B cell (primary cell): ENCODE results near the gene DNAJC3. TPM values are rescaled to one million over a fixed set of nuclear protein-coding genes. Genes with fewer than 3 reads are reported as not detected.

Experiments used
- ATAC-seq: fragments of 200-7000 bp; cut with Tn5 transposase; one replicate; pipeline ENCODE4 v1.10.0; 2021; ENCODE audit warnings: low read depth, mild to moderate bottlenecking, moderate number of reproducible peaks, moderate library complexity
- CTCF ChIA-PET: fragments of 350-600 bp; sonication (Branson Sonifier 250); formaldehyde crosslinking; loops from one replicate; lab custom pipeline; 2021; ENCODE audit warnings: antibody characterized with exemption, inconsistent platforms; lab: Charles Lee
- POLR2A ChIA-PET: fragments of 350-600 bp; sonication (Branson Sonifier 250); formaldehyde crosslinking; loops from one replicate; lab custom pipeline; 2021; ENCODE audit warnings: antibody characterized with exemption; lab: Charles Lee
- DNase-seq: peaks from one replicate; pipeline ENCODE4 v3.0.0; 2013
- H2AFZ ChIP-seq: 2 replicates; pipeline ENCODE4 v1.6.1; 2012; ENCODE audit warnings: mild to moderate bottlenecking, low read depth, low read length; ENCODE audit not compliant: insufficient read depth, poor library complexity, severe bottlenecking
- H3K27ac ChIP-seq, 2 donors: 1 replicate in 1 of 2; 2 replicates in 1 of 2; pipeline ENCODE4 v1.5.1; 2012 to 2013; ENCODE audit warnings: low read length in 2 of 2, mild to moderate bottlenecking in 2 of 2, moderate library complexity in 1 of 2
- H3K27me3 ChIP-seq, 4 experiments: fragments of 200-600 bp in 1 of 4; sonication (generic) in 1 of 4; replicated peaks in 1 of 4; 1 replicate in 2 of 4; 2 replicates in 2 of 4; pipeline versions ENCODE4 v1.6.1 to v1.7.0; 2013 to 2016; ENCODE audit warnings: low read length in 3 of 4, mild to moderate bottlenecking in 2 of 4, mixed read lengths in 1 of 4, moderate library complexity in 1 of 4; ENCODE audit not compliant: insufficient read depth in 4 of 4, control insufficient read depth in 3 of 4; ENCODE audit errors: control extremely low read depth in 1 of 4
- H3K36me3 ChIP-seq, 2 experiments: replicated peaks in 1 of 2; 1 replicate in 1 of 2; 2 replicates in 1 of 2; pipeline versions ENCODE4 v1.6.1 to v1.7.1; 2013; ENCODE audit warnings: low read length in 1 of 2; ENCODE audit not compliant: insufficient read depth in 2 of 2, control insufficient read depth in 1 of 2; ENCODE audit errors: control extremely low read depth in 1 of 2, extremely low read depth in 1 of 2
- H3K4me1 ChIP-seq, 2 donors: fragments of 200-600 bp in 1 of 2; sonication (generic) in 1 of 2; 1 replicate in 1 of 2; 2 replicates in 1 of 2; pipeline versions ENCODE4 v1.5.1 to v1.6.1; 2013 to 2017; ENCODE audit warnings: low read length in 2 of 2; ENCODE audit not compliant: control insufficient read depth in 2 of 2, insufficient read depth in 2 of 2
- H3K4me2 ChIP-seq: replicated peaks from 2 replicates; pipeline ENCODE3; 2012; ENCODE audit warnings: mild to moderate bottlenecking, low read depth, low read length; ENCODE audit not compliant: poor library complexity, severe bottlenecking
- H3K4me3 ChIP-seq, 5 experiments: fragments of 200-600 bp in 1 of 5; sonication (generic) in 1 of 5; 1 replicate in 3 of 5; 2 replicates in 2 of 5; pipeline versions ENCODE4 v1.5.1 to v1.7.0; 2011 to 2016; ENCODE audit warnings: low read length in 4 of 5, mild to moderate bottlenecking in 4 of 5, low read depth in 2 of 5, control low read depth in 1 of 5, moderate library complexity in 1 of 5; ENCODE audit not compliant: insufficient read depth in 1 of 5; ENCODE audit errors: control extremely low read depth in 1 of 5, extremely low read depth in 1 of 5
- H3K79me2 ChIP-seq: fragments of 200-600 bp; sonication (generic); one replicate; pipeline ENCODE4 v1.6.0; 2016; ENCODE audit warnings: low read length; ENCODE audit not compliant: control insufficient read depth, insufficient read depth
- H3K9ac ChIP-seq: fragments of 200-600 bp; sonication (generic); 2 replicates; pipeline ENCODE4 v1.6.1; 2017; ENCODE audit warnings: mild to moderate bottlenecking, low read length, moderate library complexity
- H3K9me3 ChIP-seq, 3 donors: one replicate each; pipeline versions ENCODE4 v1.6.1 to v1.7.1; 2013; ENCODE audit warnings: low read length in 2 of 3; ENCODE audit not compliant: control insufficient read depth in 2 of 3, insufficient read depth in 1 of 3; ENCODE audit errors: control extremely low read depth in 1 of 3
- H4K20me1 ChIP-seq: 2 replicates; pipeline ENCODE4 v1.6.0; 2012; ENCODE audit warnings: mild to moderate bottlenecking, low read length; ENCODE audit not compliant: insufficient read depth, control insufficient read depth, poor library complexity, severe bottlenecking
- H3K27ac Mint-ChIP-seq: one replicate; pipeline ENCODE4 v1.8.0; 2021; ENCODE audit warnings: mixed read lengths
- H3K27me3 Mint-ChIP-seq: one replicate; pipeline ENCODE4 v1.8.0; 2021; ENCODE audit warnings: mixed read lengths
- H3K4me1 Mint-ChIP-seq: one replicate; pipeline ENCODE4 v1.8.0; 2021; ENCODE audit warnings: mixed read lengths
- H3K4me3 Mint-ChIP-seq: one replicate; pipeline ENCODE4 v1.8.0; 2021; ENCODE audit warnings: mixed read lengths
- H3K9me3 Mint-ChIP-seq: one replicate; pipeline ENCODE4 v1.8.0; 2022; ENCODE audit warnings: mixed read lengths; ENCODE audit not compliant: insufficient read depth
- EZH2 ChIP-seq: IDR thresholded peaks from 2 replicates; pipeline ENCODE4 v1.6.1; 2012; ENCODE audit warnings: borderline replicate concordance, low read depth, mild to moderate bottlenecking, moderate library complexity, low read length; ENCODE audit not compliant: insufficient read depth, poor library complexity, severe bottlenecking
- WGBS: methylation state at CpG from one replicate; pipeline ENCODE4 v1.1.5; 2013; ENCODE audit warnings: missing lambda C conversion rate; ENCODE audit not compliant: insufficient coverage; 5-methylcytosine and 5-hydroxymethylcytosine counted together
- intact Hi-C: fragments of 100-400 bp; cut with micrococcal nuclease; formaldehyde crosslinking; loops from one replicate; pipeline ENCODE4 v1.10.0; 2022
- polyA plus RNA-seq: library from polyadenylated mRNA; depleted of rRNA; stranded (reverse); fragments of >200 nt; gene quantifications from 2 replicates; pipeline ENCODE4 v1.2.3, GENCODE V29; 2012
- total RNA-seq, 2 donors: library from RNA; stranded (reverse); fragments of 120-200 nt in 1 of 2; gene quantifications; 1 replicate in 1 of 2; 2 replicates in 1 of 2; pipeline versions ENCODE4 v1.2.3 to v1.2.4, GENCODE V29; 2013 to 2022
- TF ChIP-seq, protein P1 (sequence below): fragments of 200-600 bp; IDR thresholded peaks from one replicate; pipeline ENCODE4 v1.8.0; 2022; ENCODE audit warnings: antibody characterized with exemption, mild to moderate bottlenecking

Gene DNAJC3
- total and polyA plus RNA-seq, 2 donors (not counting 1 experiment from before 2014, with no cell fraction given): 2.8 to 12.1 TPM

DNA sequence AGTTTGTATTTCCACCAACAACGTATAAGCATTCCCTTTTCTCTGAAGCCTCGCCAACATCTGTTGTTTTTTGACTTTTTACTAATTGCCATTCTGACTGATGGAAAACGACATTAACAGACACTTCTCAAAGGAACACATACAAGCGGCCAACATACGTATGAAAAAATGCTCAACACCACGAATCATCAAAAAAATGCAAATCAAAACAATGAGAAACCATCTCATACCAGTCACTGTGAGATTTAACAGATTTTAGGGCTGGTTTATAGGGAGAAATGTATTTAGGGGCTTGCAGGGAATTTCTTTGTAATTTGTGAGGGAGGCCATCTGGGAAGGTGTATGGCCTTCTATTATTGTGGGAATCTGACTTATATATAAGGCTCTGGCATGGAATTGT is 29.6 kb upstream of the DNAJC3 start:
- no peak overlapping the region for H3K4me3 Mint-ChIP-seq
- no peak overlapping the region for H3K27ac Mint-ChIP-seq
- Histone ChIP-seq H3K4me1 (peaks cover 8 to 13% of the 10 kb centered on the region in 2 donors), H3K9ac (no peak overlapping the region), H4K20me1 (no peaks in the 10 kb centered on the region), H3K4me2 (no peak overlapping the region), H3K27me3 (peaks cover 0 to 17% (median 12%) of the 10 kb centered on the region in 4 experiments), H3K36me3 (no peaks in the 10 kb centered on the region), H3K27ac (no peak overlapping the region), H2AFZ (no peak overlapping the region), H3K4me3 (no peak overlapping the region), H3K79me2 (no peaks in the 10 kb centered on the region), H3K9me3 (peaks cover 0 to under 1% (median 0%) of the 10 kb centered on the region in 3 donors)
- DNase-seq: no peak
- intact Hi-C loops: no loop called here
- no peaks in the 10 kb centered on the region for H3K9me3 Mint-ChIP-seq
- ATAC-seq: no peak
- ChIA-PET POLR2A (no interaction called here), CTCF (no interaction called here)
- peaks cover 12% of the 10 kb centered on the region for H3K4me1 Mint-ChIP-seq
- TF ChIP-seq, protein P1, sequence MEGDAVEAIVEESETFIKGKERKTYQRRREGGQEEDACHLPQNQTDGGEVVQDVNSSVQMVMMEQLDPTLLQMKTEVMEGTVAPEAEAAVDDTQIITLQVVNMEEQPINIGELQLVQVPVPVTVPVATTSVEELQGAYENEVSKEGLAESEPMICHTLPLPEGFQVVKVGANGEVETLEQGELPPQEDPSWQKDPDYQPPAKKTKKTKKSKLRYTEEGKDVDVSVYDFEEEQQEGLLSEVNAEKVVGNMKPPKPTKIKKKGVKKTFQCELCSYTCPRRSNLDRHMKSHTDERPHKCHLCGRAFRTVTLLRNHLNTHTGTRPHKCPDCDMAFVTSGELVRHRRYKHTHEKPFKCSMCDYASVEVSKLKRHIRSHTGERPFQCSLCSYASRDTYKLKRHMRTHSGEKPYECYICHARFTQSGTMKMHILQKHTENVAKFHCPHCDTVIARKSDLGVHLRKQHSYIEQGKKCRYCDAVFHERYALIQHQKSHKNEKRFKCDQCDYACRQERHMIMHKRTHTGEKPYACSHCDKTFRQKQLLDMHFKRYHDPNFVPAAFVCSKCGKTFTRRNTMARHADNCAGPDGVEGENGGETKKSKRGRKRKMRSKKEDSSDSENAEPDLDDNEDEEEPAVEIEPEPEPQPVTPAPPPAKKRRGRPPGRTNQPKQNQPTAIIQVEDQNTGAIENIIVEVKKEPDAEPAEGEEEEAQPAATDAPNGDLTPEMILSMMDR: no peak
- TF ChIP-seq EZH2: no peak
- WGBS: 100% methylated on average over 2 of the region's 6 CpGs
- peaks cover 37% of the 10 kb centered on the region for H3K27me3 Mint-ChIP-seq

DNA sequence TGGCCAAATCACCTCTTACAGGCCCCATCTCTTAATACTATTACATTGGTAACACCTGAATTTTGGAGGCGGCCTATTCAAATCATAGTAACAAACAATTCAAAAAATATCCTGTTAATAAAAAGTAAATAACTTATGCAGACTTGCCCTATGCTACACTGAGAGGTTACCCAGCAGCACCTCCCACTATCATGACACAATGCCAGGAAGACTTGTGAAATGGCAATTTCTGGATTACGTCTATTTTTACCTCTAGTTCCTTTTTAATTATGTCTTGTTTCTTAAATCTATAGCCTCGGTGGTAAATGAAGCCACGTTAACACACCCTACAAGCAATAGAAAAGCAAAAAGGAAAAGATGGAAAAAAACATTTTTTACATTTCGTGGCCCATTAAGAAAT is 26.2 kb upstream of the DNAJC3 start:
- no CpG with 5 or more reads among the region's 5 CpGs for WGBS
- Histone ChIP-seq H3K27ac (no peak overlapping the region), H3K9ac (no peak overlapping the region), H3K36me3 (no peaks in the 10 kb centered on the region), H3K9me3 (peaks cover 0 to 1% (median 0%) of the 10 kb centered on the region in 3 donors), H3K4me2 (no peak overlapping the region), H4K20me1 (no peaks in the 10 kb centered on the region), H2AFZ (no peak overlapping the region), H3K4me3 (no peak overlapping the region), H3K27me3 (peaks cover 0 to 6% (median under 1%) of the 10 kb centered on the region in 4 experiments), H3K79me2 (no peaks in the 10 kb centered on the region), H3K4me1 (no peaks in the 10 kb centered on the region)
- Mint-ChIP-seq H3K9me3 (no peaks in the 10 kb centered on the region), H3K27ac (no peak overlapping the region), H3K27me3 (peaks cover 24% of the 10 kb centered on the region), H3K4me3 (no peak overlapping the region), H3K4me1 (no peaks in the 10 kb centered on the region)
- TF ChIP-seq, protein P1: no peak
- no peak for TF ChIP-seq EZH2
- DNase-seq (no peak), ATAC-seq (no peak)
- intact Hi-C loops: no loop called here
- POLR2A ChIA-PET: no interaction called here
- CTCF ChIA-PET: interaction anchor here (1.5 kb wide), 1 partner anchor 183 kb away, joined by 3 read pairs; no protein-coding TSS in a partner anchor
